Astrocyte of the spinal cord (primary cell): Measurements from ENCODE around the gene ADARB2.

Source experiments
- DNase-seq: peaks from one replicate; pipeline ENCODE4 v3.0.0; 2011; ENCODE audit warnings: low read depth, low spot score
- H3K4me3 ChIP-seq: 2 replicates; pipeline ENCODE4 v1.5.1; 2011; ENCODE audit warnings: low read depth, mild to moderate bottlenecking, low read length, moderate library complexity
- in situ Hi-C: cut with HindIII; loops from 2 replicates; pipeline ENCODE4 v1.10.0; 2017; ENCODE audit warnings: low sequenced_read_pairs
- TF ChIP-seq, protein P1 (sequence below): IDR thresholded peaks from 2 replicates; pipeline ENCODE4 v1.5.1; 2012; ENCODE audit warnings: low read depth, mild to moderate bottlenecking, low read length, inconsistent platforms

ADARB2 gene

DNA sequence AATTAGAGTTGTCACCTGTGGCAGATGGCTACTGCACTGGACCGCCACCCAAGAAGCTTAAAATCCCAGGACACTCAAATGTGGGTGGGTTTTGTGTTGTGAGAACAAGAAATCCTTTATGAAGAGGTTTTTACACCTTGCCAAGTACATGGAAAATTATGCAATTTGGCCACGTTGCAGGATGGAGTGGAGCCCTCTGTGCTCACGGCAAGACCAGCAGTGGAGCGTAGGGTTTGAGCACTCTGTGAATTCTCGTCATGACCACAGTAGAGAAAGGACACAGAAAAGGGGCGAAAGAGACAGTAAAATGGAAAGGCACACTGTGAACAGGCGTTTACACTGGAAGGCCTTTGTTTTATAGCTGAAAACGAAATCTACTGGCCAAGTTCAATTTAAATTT lies 222.6 kb downstream of the ADARB2 start:
- in situ Hi-C loops, result no loop called here
- no peak for DNase-seq
- no peak overlapping the region for H3K4me3 ChIP-seq
- TF ChIP-seq, protein P1, sequence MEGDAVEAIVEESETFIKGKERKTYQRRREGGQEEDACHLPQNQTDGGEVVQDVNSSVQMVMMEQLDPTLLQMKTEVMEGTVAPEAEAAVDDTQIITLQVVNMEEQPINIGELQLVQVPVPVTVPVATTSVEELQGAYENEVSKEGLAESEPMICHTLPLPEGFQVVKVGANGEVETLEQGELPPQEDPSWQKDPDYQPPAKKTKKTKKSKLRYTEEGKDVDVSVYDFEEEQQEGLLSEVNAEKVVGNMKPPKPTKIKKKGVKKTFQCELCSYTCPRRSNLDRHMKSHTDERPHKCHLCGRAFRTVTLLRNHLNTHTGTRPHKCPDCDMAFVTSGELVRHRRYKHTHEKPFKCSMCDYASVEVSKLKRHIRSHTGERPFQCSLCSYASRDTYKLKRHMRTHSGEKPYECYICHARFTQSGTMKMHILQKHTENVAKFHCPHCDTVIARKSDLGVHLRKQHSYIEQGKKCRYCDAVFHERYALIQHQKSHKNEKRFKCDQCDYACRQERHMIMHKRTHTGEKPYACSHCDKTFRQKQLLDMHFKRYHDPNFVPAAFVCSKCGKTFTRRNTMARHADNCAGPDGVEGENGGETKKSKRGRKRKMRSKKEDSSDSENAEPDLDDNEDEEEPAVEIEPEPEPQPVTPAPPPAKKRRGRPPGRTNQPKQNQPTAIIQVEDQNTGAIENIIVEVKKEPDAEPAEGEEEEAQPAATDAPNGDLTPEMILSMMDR, result no peak

DNA sequence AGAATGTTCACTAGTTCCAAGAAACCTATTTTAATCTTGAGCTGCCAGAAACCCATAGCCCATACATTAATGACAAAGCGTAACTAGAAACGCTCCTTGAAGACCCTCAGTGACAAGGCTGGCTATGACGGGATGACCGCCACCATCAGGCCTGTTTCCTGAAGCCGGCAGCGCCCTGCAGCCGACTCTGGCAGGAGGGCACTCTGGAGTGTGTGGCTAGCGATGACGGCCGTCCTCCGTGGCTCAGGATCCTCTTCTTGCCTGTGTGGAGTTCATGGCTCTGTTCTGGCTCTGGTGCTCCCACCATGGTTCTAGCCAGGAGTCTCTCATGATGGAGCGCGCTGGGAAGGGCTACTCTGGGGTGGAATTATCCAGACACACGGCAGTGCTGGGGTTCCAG lies 224.1 kb downstream of the ADARB2 start:
- DNase-seq, result no peak
- in situ Hi-C loops, result no loop called here
- H3K4me3 ChIP-seq, result no peak overlapping the region
- TF ChIP-seq, protein P1, result no peak

DNA sequence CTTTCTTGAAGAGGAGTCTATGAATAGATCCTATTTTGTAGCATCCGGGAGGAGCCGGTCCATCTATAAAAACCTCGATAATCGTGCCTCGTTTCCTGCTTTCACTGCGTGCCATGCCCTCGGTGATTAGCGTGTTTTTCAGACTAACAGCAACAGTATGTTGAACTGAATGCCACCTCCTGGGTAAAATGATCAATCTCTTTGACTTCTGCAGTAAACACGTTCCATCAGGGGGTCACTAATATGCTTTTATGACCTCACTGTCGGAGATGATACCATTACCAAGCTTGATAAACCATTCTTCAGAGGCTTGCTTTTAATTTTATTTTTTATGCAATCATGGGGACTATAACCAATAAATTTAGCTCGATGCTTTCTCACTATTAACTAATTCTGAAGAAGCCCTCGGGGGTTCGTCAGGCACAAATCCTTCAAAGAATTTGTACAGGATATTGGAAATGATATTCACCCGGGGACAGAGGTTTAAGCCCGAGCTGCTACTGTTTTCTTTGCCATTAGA lies 228.3 kb downstream of the ADARB2 start:
- DNase-seq, result no peak
- no peak overlapping the region for H3K4me3 ChIP-seq
- in situ Hi-C loops, result no loop called here
- TF ChIP-seq, protein P1, result no peak

DNA sequence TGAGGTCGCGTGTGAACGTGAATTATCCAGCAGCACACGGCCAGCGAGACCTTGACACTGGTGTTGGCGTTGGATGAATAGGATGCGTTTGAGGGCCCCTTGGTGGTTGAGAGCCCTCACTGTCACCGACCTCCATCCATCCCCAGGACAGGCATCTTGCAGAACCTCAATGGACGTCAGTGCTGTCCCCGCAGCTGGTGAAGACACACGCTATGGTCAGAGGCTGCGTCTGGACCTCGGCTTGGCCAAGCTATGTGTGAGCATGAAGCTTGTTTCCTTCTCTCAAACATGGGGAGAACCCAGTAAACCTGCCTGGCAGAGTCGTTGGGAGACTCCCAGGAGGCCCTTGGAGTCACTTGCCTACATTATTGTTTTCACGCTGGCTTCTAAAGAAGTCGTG lies 229.2 kb downstream of the ADARB2 start:
- TF ChIP-seq, protein P1, result no peak
- no peak for DNase-seq

DNA sequence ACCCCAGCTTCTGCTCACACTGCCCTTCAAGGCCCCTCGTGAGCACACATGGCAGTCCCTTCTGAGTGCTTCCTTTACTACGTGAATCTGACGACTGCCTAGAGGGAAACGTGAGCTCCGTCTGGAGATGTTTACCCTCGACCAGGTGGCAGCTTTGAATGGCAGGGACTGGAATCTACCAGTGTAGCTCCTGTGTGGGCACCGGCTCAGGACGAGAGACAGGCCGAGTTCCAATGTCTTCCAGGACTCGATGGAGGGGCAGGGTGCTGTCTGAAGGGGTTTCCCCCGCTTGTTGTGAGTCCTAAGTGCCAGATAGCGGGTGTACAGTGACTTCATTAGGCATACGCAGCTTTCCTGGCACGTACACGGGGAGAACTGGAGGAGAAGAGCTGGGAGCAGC lies 229.9 kb downstream of the ADARB2 start:
- DNase-seq, result no peak
- TF ChIP-seq, protein P1, result no peak
- no peak overlapping the region for H3K4me3 ChIP-seq
- in situ Hi-C loops, result no loop called here

More for the DNA sequence above, 229.2 kb downstream of the ADARB2 start:
- H3K4me3 ChIP-seq, result no peak overlapping the region
- in situ Hi-C loops, result no loop called here

DNA sequence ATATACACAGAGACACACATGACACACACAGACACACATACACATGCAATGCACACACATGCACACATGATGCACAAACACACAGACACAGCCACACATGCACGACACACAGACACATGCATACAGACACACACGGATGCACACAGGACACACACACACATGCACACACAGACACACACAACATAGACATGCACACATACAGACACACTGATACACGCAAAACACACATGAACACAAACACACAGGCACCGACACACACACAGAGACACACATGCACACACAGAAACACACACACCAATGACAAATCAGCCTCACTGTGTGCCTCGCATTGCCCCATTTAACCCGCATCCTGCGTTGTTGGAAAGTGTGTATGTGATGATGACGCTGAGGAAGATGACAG lies 232.4 kb downstream of the ADARB2 start:
- no peak overlapping the region for H3K4me3 ChIP-seq
- TF ChIP-seq, protein P1, result no peak
- DNase-seq, result no peak
- in situ Hi-C loops, result no loop called here

DNA sequence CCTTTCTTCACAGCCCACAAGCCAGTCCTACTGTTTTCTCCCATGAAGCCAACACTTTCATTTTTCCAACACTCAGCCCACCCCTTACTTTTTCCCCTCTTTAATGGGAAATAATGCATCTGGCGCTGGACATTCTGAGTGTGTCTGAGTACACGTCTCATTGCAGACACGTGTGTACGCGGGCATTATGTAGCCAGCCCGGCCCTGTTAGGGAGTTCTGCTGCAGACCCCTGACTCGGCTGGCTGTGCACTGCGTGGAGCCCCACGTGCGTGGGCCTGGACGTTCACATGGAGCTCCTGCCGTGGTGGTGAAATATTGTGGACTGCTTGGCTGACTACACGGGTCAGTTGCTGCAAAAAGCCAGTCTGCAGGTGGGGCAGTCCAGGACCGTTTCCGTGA lies 233.0 kb downstream of the ADARB2 start:
- no peak for DNase-seq
- in situ Hi-C loops, result no loop called here
- TF ChIP-seq, protein P1, result no peak

More for the DNA sequence above, 233.0 kb downstream of the ADARB2 start:
- no peak overlapping the region for H3K4me3 ChIP-seq
